Measurements from ENCODE around the gene ARHGAP15. TPM values are rescaled to one million over a fixed set of nuclear protein-coding genes. Genes with fewer than 3 reads are reported as not detected.

Gene ARHGAP15
- total RNA-seq, 1 experiment from 2014 or later, result 0.41 TPM

DNA sequence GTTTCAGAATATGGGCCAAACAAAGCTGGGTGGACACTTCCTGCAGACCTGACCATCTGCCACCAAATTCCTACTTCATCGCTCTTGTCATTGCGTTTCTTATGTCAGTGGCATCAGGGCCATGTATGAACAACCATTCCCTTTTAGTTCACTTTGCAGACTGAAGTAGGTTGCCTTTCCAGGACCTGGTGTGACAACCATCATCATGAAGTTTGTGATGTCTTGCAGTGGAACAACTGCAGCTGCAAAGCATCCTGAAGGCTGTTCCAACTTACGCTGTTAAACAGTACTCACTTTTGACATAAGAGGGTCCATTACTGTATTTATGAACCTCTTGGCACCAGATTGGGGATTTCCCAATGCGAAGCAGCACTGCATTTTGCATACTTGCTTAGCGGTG lies 511.6 kb downstream of the ARHGAP15 start:
- BruUV-seq (replicated peaks), result no TSS peak
- no peak for TF ChIP-seq TCF7L2 (IDR thresholded peaks at IDR 0.05; ENCODE audit: low read depth, low read length)
- TF ChIP-seq POLR2AphosphoS5 (IDR thresholded peaks at IDR 0.05; ENCODE audit: low read depth, low read length), result no peak
- TF ChIP-seq, protein P1, sequence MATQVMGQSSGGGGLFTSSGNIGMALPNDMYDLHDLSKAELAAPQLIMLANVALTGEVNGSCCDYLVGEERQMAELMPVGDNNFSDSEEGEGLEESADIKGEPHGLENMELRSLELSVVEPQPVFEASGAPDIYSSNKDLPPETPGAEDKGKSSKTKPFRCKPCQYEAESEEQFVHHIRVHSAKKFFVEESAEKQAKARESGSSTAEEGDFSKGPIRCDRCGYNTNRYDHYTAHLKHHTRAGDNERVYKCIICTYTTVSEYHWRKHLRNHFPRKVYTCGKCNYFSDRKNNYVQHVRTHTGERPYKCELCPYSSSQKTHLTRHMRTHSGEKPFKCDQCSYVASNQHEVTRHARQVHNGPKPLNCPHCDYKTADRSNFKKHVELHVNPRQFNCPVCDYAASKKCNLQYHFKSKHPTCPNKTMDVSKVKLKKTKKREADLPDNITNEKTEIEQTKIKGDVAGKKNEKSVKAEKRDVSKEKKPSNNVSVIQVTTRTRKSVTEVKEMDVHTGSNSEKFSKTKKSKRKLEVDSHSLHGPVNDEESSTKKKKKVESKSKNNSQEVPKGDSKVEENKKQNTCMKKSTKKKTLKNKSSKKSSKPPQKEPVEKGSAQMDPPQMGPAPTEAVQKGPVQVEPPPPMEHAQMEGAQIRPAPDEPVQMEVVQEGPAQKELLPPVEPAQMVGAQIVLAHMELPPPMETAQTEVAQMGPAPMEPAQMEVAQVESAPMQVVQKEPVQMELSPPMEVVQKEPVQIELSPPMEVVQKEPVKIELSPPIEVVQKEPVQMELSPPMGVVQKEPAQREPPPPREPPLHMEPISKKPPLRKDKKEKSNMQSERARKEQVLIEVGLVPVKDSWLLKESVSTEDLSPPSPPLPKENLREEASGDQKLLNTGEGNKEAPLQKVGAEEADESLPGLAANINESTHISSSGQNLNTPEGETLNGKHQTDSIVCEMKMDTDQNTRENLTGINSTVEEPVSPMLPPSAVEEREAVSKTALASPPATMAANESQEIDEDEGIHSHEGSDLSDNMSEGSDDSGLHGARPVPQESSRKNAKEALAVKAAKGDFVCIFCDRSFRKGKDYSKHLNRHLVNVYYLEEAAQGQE (IDR thresholded peaks at IDR 0.05; ENCODE audit: insufficient read depth in 1 of 2, low read depth in 2 of 2, low read length in 1 of 2), result no peak
- TF ChIP-seq SIN3A (IDR thresholded peaks at IDR 0.05; ENCODE audit: borderline replicate concordance, insufficient read depth, low read depth, low read length), result no peak
- no peak for TF ChIP-seq CTCF (IDR thresholded peaks at IDR 0.05)
- H3K36me3 ChIP-seq (ENCODE audit: control insufficient read depth, insufficient read depth, low read length), result no peaks in the 10 kb centered on the region; the same call in 1 of the 2 replicates
- POLR2A ChIA-PET, result no interaction called here
- DNase-seq (ENCODE audit: low read depth, low spot score), result no peak
- in situ Hi-C loops (cut with HindIII; ENCODE audit: low pct_unique_long_range_greater_than_20kb, low sequenced_read_pairs), result no loop called here
- H3K9me3 ChIP-seq (ENCODE audit: control insufficient read depth, insufficient read depth, low read depth, low read length), result peaks cover 3% of the 10 kb centered on the region; the same call in 1 of the 2 replicates
- CTCF ChIA-PET, result no interaction called here
- H3K4me1 ChIP-seq (ENCODE audit: control insufficient read depth, insufficient read depth, low read length), result no peaks in the 10 kb centered on the region
- ATAC-seq, result no peak
- H3K27ac ChIP-seq (ENCODE audit: low read length), result no peak overlapping the region
- no peak overlapping the region for H3K4me3 ChIP-seq (ENCODE audit: low read depth in 2 of 2, low read length in 2 of 2)
- no peaks in the 10 kb centered on the region for H3K27me3 ChIP-seq (ENCODE audit: control insufficient read depth, insufficient read depth, low read length)
- intact Hi-C loops (cut with micrococcal nuclease; ENCODE audit: unreplicated experiment), result no loop called here

GRCh38 chr2:143645921-143646645 lies 516.9 kb downstream of the ARHGAP15 start:
- Histone ChIP-seq H3K36me3 (ENCODE audit: control insufficient read depth, insufficient read depth, low read length) (no peaks in the 10 kb centered on the region; the same call in 1 of the 2 replicates), H3K27me3 (ENCODE audit: control insufficient read depth, insufficient read depth, low read length) (no peaks in the 10 kb centered on the region), H3K4me3 (ENCODE audit: low read depth in 2 of 2, low read length in 2 of 2) (no peak overlapping the region), H3K4me1 (ENCODE audit: control insufficient read depth, insufficient read depth, low read length) (no peaks in the 10 kb centered on the region), H3K27ac (ENCODE audit: low read length) (no peak overlapping the region), H3K9me3 (ENCODE audit: control insufficient read depth, insufficient read depth, low read depth, low read length) (no peaks in the 10 kb centered on the region)
- CTCF ChIA-PET, result no interaction called here
- TF ChIP-seq, protein P1 (IDR thresholded peaks at IDR 0.05; ENCODE audit: insufficient read depth in 1 of 2, low read depth in 2 of 2, low read length in 1 of 2), result no peak
- no peak for TF ChIP-seq CTCF (IDR thresholded peaks at IDR 0.05)
- no peak for TF ChIP-seq SIN3A (IDR thresholded peaks at IDR 0.05; ENCODE audit: borderline replicate concordance, insufficient read depth, low read depth, low read length)
- no peak for TF ChIP-seq POLR2AphosphoS5 (IDR thresholded peaks at IDR 0.05; ENCODE audit: low read depth, low read length)
- TF ChIP-seq TCF7L2 (IDR thresholded peaks at IDR 0.05; ENCODE audit: low read depth, low read length), result no peak
- DNase-seq (ENCODE audit: low read depth, low spot score) (no peak), ATAC-seq (no peak)
- POLR2A ChIA-PET, result no interaction called here
- BruUV-seq (replicated peaks), result no TSS peak
- intact Hi-C loops (cut with micrococcal nuclease; ENCODE audit: unreplicated experiment) (no loop called here), in situ Hi-C loops (cut with HindIII; ENCODE audit: low pct_unique_long_range_greater_than_20kb, low sequenced_read_pairs) (no loop called here)
